Measurements from ENCODE around the gene MRC1. TPM values are rescaled to one million over a fixed set of nuclear protein-coding genes. Genes with fewer than 3 reads are reported as not detected.

MRC1 gene
- total RNA-seq, 1 donor from 2014 or later, result not detected

DNA sequence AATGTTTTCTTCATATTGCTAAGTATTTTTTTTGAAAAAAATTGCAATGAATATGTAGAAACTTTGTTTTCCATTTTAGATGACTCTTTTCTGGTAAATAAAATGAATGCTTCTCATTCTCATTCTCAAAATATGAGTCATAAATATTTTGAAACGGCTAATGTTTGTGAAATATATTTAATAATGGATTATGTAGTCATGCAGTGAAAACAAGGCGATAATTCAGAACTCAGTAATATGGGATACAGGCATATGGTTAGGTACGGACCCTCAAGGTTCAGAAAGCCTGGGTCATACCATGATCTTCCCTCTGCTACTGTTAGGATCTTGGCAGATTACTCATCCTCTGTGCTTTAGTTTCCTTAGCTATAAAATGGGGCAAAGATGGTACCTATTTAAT is 96.3 kb downstream of the MRC1 start:
- peaks cover 21% of the 10 kb centered on the region for H3K27me3 Mint-ChIP-seq
- no peaks in the 10 kb centered on the region for H3K36me3 Mint-ChIP-seq (ENCODE audit: insufficient read depth)
- H3K27ac Mint-ChIP-seq, result no peak overlapping the region
- H3K4me3 Mint-ChIP-seq (ENCODE audit: low read depth), result no peak overlapping the region
- H3K9me3 Mint-ChIP-seq (ENCODE audit: low read depth), result no peaks in the 10 kb centered on the region
- H3K4me1 Mint-ChIP-seq (ENCODE audit: low read depth), result peaks cover 14% of the 10 kb centered on the region
- TF ChIP-seq, protein P1, sequence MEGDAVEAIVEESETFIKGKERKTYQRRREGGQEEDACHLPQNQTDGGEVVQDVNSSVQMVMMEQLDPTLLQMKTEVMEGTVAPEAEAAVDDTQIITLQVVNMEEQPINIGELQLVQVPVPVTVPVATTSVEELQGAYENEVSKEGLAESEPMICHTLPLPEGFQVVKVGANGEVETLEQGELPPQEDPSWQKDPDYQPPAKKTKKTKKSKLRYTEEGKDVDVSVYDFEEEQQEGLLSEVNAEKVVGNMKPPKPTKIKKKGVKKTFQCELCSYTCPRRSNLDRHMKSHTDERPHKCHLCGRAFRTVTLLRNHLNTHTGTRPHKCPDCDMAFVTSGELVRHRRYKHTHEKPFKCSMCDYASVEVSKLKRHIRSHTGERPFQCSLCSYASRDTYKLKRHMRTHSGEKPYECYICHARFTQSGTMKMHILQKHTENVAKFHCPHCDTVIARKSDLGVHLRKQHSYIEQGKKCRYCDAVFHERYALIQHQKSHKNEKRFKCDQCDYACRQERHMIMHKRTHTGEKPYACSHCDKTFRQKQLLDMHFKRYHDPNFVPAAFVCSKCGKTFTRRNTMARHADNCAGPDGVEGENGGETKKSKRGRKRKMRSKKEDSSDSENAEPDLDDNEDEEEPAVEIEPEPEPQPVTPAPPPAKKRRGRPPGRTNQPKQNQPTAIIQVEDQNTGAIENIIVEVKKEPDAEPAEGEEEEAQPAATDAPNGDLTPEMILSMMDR (IDR thresholded peaks at IDR 0.05; ENCODE audit: unreplicated experiment), result no peak
- DNase-seq (ENCODE audit: low spot score, unreplicated experiment), result no peak

DNA sequence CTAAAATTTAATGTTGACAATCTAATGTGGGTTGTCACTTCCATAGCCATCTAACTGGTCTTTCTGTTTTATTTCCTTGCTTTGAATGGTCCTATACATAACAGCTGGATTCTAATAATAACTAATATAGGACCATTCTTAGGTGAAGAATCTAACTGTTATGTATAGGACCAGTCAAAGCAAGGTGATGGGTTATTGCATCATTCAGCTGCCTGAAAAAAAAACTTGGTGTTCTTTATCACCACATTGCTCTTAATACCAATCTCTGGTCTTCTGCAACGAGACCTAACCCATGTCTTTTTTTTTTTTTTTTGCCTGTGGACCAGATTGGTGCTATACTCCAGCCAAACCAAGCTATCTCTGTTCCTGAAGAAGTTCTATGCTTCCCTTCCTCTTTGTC is 96.9 kb downstream of the MRC1 start:
- Mint-ChIP-seq H3K36me3 (ENCODE audit: insufficient read depth) (no peaks in the 10 kb centered on the region), H3K27ac (peak overlapping the region; percentile 5), H3K4me3 (ENCODE audit: low read depth) (no peak overlapping the region), H3K9me3 (ENCODE audit: low read depth) (no peaks in the 10 kb centered on the region), H3K27me3 (peaks cover 21% of the 10 kb centered on the region), H3K4me1 (ENCODE audit: low read depth) (peaks cover 11% of the 10 kb centered on the region)
- TF ChIP-seq, protein P1 (IDR thresholded peaks at IDR 0.05; ENCODE audit: unreplicated experiment), result no peak
- DNase-seq (ENCODE audit: low spot score, unreplicated experiment), result no peak

DNA sequence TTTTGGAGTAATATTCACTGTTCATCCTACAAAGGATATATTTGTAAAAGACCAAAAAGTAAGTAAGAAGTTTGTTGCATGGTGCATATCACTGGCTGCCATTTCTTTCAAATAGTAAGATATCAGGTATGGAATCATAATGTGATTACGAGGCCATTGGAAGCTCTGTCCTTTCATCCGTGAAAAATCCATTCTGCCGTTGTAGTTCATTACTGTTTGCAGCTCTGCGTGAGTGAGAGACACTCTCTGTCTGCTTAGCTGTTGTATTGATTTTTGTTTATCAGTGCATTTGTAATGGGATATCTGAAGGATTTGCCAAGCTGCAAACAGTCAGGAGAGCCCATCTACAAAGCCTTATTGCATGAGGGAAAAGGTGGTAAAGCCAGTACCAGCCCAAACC is 98.5 kb downstream of the MRC1 start:
- Mint-ChIP-seq H3K36me3 (ENCODE audit: insufficient read depth) (peaks cover 1% of the 10 kb centered on the region), H3K4me3 (ENCODE audit: low read depth) (peak overlapping the region; percentile 23), H3K27ac (no peak overlapping the region), H3K4me1 (ENCODE audit: low read depth) (peaks cover 11% of the 10 kb centered on the region), H3K9me3 (ENCODE audit: low read depth) (peaks cover 6% of the 10 kb centered on the region), H3K27me3 (peaks cover 21% of the 10 kb centered on the region)
- DNase-seq (ENCODE audit: low spot score, unreplicated experiment), result no peak
- TF ChIP-seq, protein P1 (IDR thresholded peaks at IDR 0.05; ENCODE audit: unreplicated experiment), result no peak

DNA sequence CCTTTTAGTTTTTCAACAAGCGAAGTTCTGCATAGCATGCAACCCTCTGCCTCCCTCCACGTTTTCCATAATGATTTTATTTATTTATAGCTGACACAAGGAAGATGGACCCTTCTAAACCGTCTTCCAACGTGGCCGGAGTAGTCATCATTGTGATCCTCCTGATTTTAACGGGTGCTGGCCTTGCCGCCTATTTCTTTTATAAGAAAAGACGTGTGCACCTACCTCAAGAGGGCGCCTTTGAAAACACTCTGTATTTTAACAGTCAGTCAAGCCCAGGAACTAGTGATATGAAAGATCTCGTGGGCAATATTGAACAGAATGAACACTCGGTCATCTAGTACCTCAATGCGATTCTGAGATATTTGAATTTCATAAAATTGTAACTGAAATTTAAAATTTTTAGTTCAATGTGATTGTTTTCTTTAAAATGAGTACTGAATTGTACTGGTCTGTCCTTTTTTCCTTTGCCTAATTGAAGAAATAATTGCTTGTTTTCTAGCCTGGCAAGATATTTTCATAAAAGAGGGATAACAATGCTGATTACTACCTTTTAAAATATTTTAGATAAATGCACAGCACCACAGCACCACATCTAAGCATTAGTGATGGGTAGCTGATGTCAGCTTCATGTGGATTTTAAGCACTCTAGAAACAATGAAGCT is 101.1 kb downstream of the MRC1 start:
- H3K27ac Mint-ChIP-seq, result no peak overlapping the region
- TF ChIP-seq, protein P1 (IDR thresholded peaks at IDR 0.05; ENCODE audit: unreplicated experiment), result peak; percentile 58
- H3K9me3 Mint-ChIP-seq (ENCODE audit: low read depth), result peaks cover 6% of the 10 kb centered on the region
- no peak overlapping the region for H3K4me3 Mint-ChIP-seq (ENCODE audit: low read depth)
- peaks cover 1% of the 10 kb centered on the region for H3K36me3 Mint-ChIP-seq (ENCODE audit: insufficient read depth)
- peaks cover 15% of the 10 kb centered on the region for H3K27me3 Mint-ChIP-seq
- H3K4me1 Mint-ChIP-seq (ENCODE audit: low read depth), result peaks cover 11% of the 10 kb centered on the region
- no peak for DNase-seq (ENCODE audit: low spot score, unreplicated experiment)

DNA sequence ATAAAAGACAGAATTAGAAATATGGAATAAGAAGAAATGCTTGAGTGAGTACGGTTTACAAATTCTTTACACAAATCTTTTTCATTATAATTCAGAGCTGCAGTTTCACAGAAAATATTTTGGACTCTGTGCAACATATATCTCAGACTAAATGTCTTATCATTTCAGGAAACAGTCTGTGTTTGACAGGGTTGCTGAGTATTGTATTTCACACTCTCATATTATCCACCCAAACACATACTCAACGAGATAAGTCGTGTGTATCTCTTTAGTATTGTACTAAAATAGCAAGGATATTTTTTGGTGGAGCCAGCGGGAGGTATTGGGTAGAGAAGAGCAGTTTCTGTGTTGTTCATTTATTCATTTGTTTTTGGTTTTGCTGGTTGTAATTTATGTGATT is 103.6 kb downstream of the MRC1 start:
- no peak overlapping the region for H3K4me3 Mint-ChIP-seq (ENCODE audit: low read depth)
- peaks cover 4% of the 10 kb centered on the region for H3K27me3 Mint-ChIP-seq
- TF ChIP-seq, protein P1 (IDR thresholded peaks at IDR 0.05; ENCODE audit: unreplicated experiment), result no peak
- H3K9me3 Mint-ChIP-seq (ENCODE audit: low read depth), result peaks cover 6% of the 10 kb centered on the region
- H3K4me1 Mint-ChIP-seq (ENCODE audit: low read depth), result peaks cover 5% of the 10 kb centered on the region
- H3K36me3 Mint-ChIP-seq (ENCODE audit: insufficient read depth), result peaks cover 1% of the 10 kb centered on the region
- no peak for DNase-seq (ENCODE audit: low spot score, unreplicated experiment)
- H3K27ac Mint-ChIP-seq, result no peak overlapping the region
